ENCODE measurements around the gene CHRNB2.

Gene CHRNB2

GRCh38 chr1:154621875-154622274 is 54.3 kb downstream of the CHRNB2 start:
- Histone ChIP-seq H2BK15ac (ENCODE audit: low read length) (no peak overlapping the region), H3K36me3 (replicated peaks in 1 of 2; ENCODE audit: control insufficient read depth in 2 of 2, insufficient read depth in 2 of 2, low read length in 2 of 2) (peaks cover 2 to 46% of the 10 kb centered on the region in 2 donors)

GRCh38 chr1:154622503-154623039 is 55.0 kb downstream of the CHRNB2 start:
- no peak overlapping the region for H3K18ac ChIP-seq (ENCODE audit: low read length)
- no peak overlapping the region for H3K4ac ChIP-seq (ENCODE audit: low read length)
- H3K9me3 ChIP-seq (replicated peaks in 1 of 2; ENCODE audit: control insufficient read depth in 2 of 2, insufficient read depth in 1 of 2, low read depth in 1 of 2, low read length in 2 of 2), result no peaks in the 10 kb centered on the region
- peaks cover 3 to 4% of the 10 kb centered on the region in 2 donors for H3K4me1 ChIP-seq (ENCODE audit: control insufficient read depth in 2 of 2, insufficient read depth in 1 of 2, low read depth in 1 of 2, low read length in 2 of 2)
- no peak overlapping the region for H2BK15ac ChIP-seq (ENCODE audit: low read length)
- peaks cover 9% of the 10 kb centered on the region for H3K79me1 ChIP-seq (ENCODE audit: low read depth, low read length)
- no peak overlapping the region for H3K23ac ChIP-seq (ENCODE audit: low read depth, low read length, poor library complexity)
- no peak overlapping the region for H3K4me3 ChIP-seq (ENCODE audit: low read length in 2 of 2)
- no peak overlapping the region for H2BK12ac ChIP-seq (ENCODE audit: low read length)
- H4K91ac ChIP-seq (ENCODE audit: low read depth, low read length, poor library complexity), result no peak overlapping the region
- H3K4me2 ChIP-seq (ENCODE audit: insufficient read depth, low read length, poor library complexity, severe bottlenecking), result no peak overlapping the region
- no peak for DNase-seq (ENCODE audit: low spot score)
- no peak overlapping the region for H2AFZ ChIP-seq (ENCODE audit: low read length)
- H2BK120ac ChIP-seq (ENCODE audit: low read depth, low read length), result no peak overlapping the region
- H3K27ac ChIP-seq (replicated peaks; ENCODE audit: low read length), result no peak overlapping the region
- no peak overlapping the region for H3K14ac ChIP-seq (ENCODE audit: low read length)
- no peaks in the 10 kb centered on the region for H3K27me3 ChIP-seq (ENCODE audit: control insufficient read depth in 3 of 3, insufficient read depth in 3 of 3, low read depth in 1 of 3, low read length in 3 of 3)
- no peak overlapping the region for H4K8ac ChIP-seq (ENCODE audit: low read depth, low read length)
- no peak overlapping the region for H3K9ac ChIP-seq (ENCODE audit: low read depth, low read length, poor library complexity)
- H3K36me3 ChIP-seq (replicated peaks in 1 of 2; ENCODE audit: control insufficient read depth in 2 of 2, insufficient read depth in 2 of 2, low read length in 2 of 2), result peaks cover 2 to 46% of the 10 kb centered on the region in 2 donors
- no peak overlapping the region for H2BK5ac ChIP-seq (ENCODE audit: low read length)
- no peak overlapping the region for H2AK5ac ChIP-seq (ENCODE audit: low read depth, low read length)

More at GRCh38 chr1:154621875-154622274, 54.3 kb downstream of the CHRNB2 start:
- Histone ChIP-seq H3K23ac (ENCODE audit: low read depth, low read length, poor library complexity) (no peak overlapping the region), H4K91ac (ENCODE audit: low read depth, low read length, poor library complexity) (no peak overlapping the region), H2AK5ac (ENCODE audit: low read depth, low read length) (no peak overlapping the region), H3K4ac (ENCODE audit: low read length) (no peak overlapping the region), H3K27me3 (ENCODE audit: control insufficient read depth in 3 of 3, insufficient read depth in 3 of 3, low read depth in 1 of 3, low read length in 3 of 3) (no peaks in the 10 kb centered on the region), H2AFZ (ENCODE audit: low read length) (no peak overlapping the region), H2BK12ac (ENCODE audit: low read length) (no peak overlapping the region), H3K9me3 (replicated peaks in 1 of 2; ENCODE audit: control insufficient read depth in 2 of 2, insufficient read depth in 1 of 2, low read depth in 1 of 2, low read length in 2 of 2) (no peaks in the 10 kb centered on the region), H3K4me2 (ENCODE audit: insufficient read depth, low read length, poor library complexity, severe bottlenecking) (no peak overlapping the region), H3K4me1 (ENCODE audit: control insufficient read depth in 2 of 2, insufficient read depth in 1 of 2, low read depth in 1 of 2, low read length in 2 of 2) (peaks cover 3 to 4% of the 10 kb centered on the region in 2 donors), H4K8ac (ENCODE audit: low read depth, low read length) (no peak overlapping the region), H3K18ac (ENCODE audit: low read length) (no peak overlapping the region), H3K27ac (replicated peaks; ENCODE audit: low read length) (no peak overlapping the region), H3K14ac (ENCODE audit: low read length) (no peak overlapping the region), H3K4me3 (ENCODE audit: low read length in 2 of 2) (no peak overlapping the region), H3K79me1 (ENCODE audit: low read depth, low read length) (peaks cover 4% of the 10 kb centered on the region), H3K9ac (ENCODE audit: low read depth, low read length, poor library complexity) (no peak overlapping the region), H2BK120ac (ENCODE audit: low read depth, low read length) (no peak overlapping the region), H2BK5ac (ENCODE audit: low read length) (no peak overlapping the region)
- WGBS, 2 donors (ENCODE audit: extremely low coverage in 2 of 2, insufficient read length in 2 of 2, insufficient replicate concordance in 1 of 2), result no CpG with 5 or more reads among the region's 5 CpGs
- no peak for DNase-seq (ENCODE audit: low spot score)

GRCh38 chr1:154623358-154623757 is 55.8 kb downstream of the CHRNB2 start:
- WGBS, 2 donors (ENCODE audit: extremely low coverage in 2 of 2, insufficient read length in 2 of 2, insufficient replicate concordance in 1 of 2), result no CpG with 5 or more reads among the region's 3 CpGs
- no peak for DNase-seq (ENCODE audit: low spot score)

GRCh38 chr1:154624746-154625643 is 57.4 kb downstream of the CHRNB2 start:
- no peak overlapping the region for H4K8ac ChIP-seq (ENCODE audit: low read depth, low read length)
- no peak overlapping the region for H2BK15ac ChIP-seq (ENCODE audit: low read length)
- no peak overlapping the region for H3K14ac ChIP-seq (ENCODE audit: low read length)
- no peak overlapping the region for H3K4me3 ChIP-seq (ENCODE audit: low read length in 2 of 2)
- no peak overlapping the region for H3K18ac ChIP-seq (ENCODE audit: low read length)
- peaks cover 0 to 13% of the 10 kb centered on the region in 2 donors for H3K9me3 ChIP-seq (replicated peaks in 1 of 2; ENCODE audit: control insufficient read depth in 2 of 2, insufficient read depth in 1 of 2, low read depth in 1 of 2, low read length in 2 of 2)
- no peak overlapping the region for H3K23ac ChIP-seq (ENCODE audit: low read depth, low read length, poor library complexity)
- H2AFZ ChIP-seq (ENCODE audit: low read length), result no peak overlapping the region
- no peak overlapping the region for H3K27ac ChIP-seq (replicated peaks; ENCODE audit: low read length)
- no CpG with 5 or more reads among the region's 8 CpGs for WGBS, 2 donors (ENCODE audit: extremely low coverage in 2 of 2, insufficient read length in 2 of 2, insufficient replicate concordance in 1 of 2)
- H3K9ac ChIP-seq (ENCODE audit: low read depth, low read length, poor library complexity), result no peak overlapping the region
- no peak overlapping the region for H3K4me2 ChIP-seq (ENCODE audit: insufficient read depth, low read length, poor library complexity, severe bottlenecking)
- peaks cover 3 to 4% of the 10 kb centered on the region in 2 donors for H3K4me1 ChIP-seq (ENCODE audit: control insufficient read depth in 2 of 2, insufficient read depth in 1 of 2, low read depth in 1 of 2, low read length in 2 of 2)
- H2BK12ac ChIP-seq (ENCODE audit: low read length), result no peak overlapping the region
- H3K4ac ChIP-seq (ENCODE audit: low read length), result no peak overlapping the region
- H2BK5ac ChIP-seq (ENCODE audit: low read length), result no peak overlapping the region
- peaks cover 10% of the 10 kb centered on the region for H3K79me1 ChIP-seq (ENCODE audit: low read depth, low read length)
- H2BK120ac ChIP-seq (ENCODE audit: low read depth, low read length), result no peak overlapping the region
- no peak overlapping the region for H2AK5ac ChIP-seq (ENCODE audit: low read depth, low read length)
- DNase-seq (ENCODE audit: low spot score), result no peak
- peaks cover 2 to 33% of the 10 kb centered on the region in 2 donors for H3K36me3 ChIP-seq (replicated peaks in 1 of 2; ENCODE audit: control insufficient read depth in 2 of 2, insufficient read depth in 2 of 2, low read length in 2 of 2)
- no peaks in the 10 kb centered on the region for H3K27me3 ChIP-seq (ENCODE audit: control insufficient read depth in 3 of 3, insufficient read depth in 3 of 3, low read depth in 1 of 3, low read length in 3 of 3)
- no peak overlapping the region for H4K91ac ChIP-seq (ENCODE audit: low read depth, low read length, poor library complexity)

More at GRCh38 chr1:154623358-154623757, 55.8 kb downstream of the CHRNB2 start:
- H3K79me1 ChIP-seq (ENCODE audit: low read depth, low read length), result peaks cover 10% of the 10 kb centered on the region
- peaks cover 2 to 44% of the 10 kb centered on the region in 2 donors for H3K36me3 ChIP-seq (replicated peaks in 1 of 2; ENCODE audit: control insufficient read depth in 2 of 2, insufficient read depth in 2 of 2, low read length in 2 of 2)
- H2BK5ac ChIP-seq (ENCODE audit: low read length), result no peak overlapping the region
- no peak overlapping the region for H2BK15ac ChIP-seq (ENCODE audit: low read length)
- H2BK120ac ChIP-seq (ENCODE audit: low read depth, low read length), result no peak overlapping the region
- H4K91ac ChIP-seq (ENCODE audit: low read depth, low read length, poor library complexity), result no peak overlapping the region
- H3K4me3 ChIP-seq (ENCODE audit: low read length in 2 of 2), result no peak overlapping the region
- H3K27me3 ChIP-seq (ENCODE audit: control insufficient read depth in 3 of 3, insufficient read depth in 3 of 3, low read depth in 1 of 3, low read length in 3 of 3), result no peaks in the 10 kb centered on the region
- no peak overlapping the region for H3K4me2 ChIP-seq (ENCODE audit: insufficient read depth, low read length, poor library complexity, severe bottlenecking)
- no peak overlapping the region for H4K8ac ChIP-seq (ENCODE audit: low read depth, low read length)
- H3K18ac ChIP-seq (ENCODE audit: low read length), result no peak overlapping the region
- H2AK5ac ChIP-seq (ENCODE audit: low read depth, low read length), result no peak overlapping the region
- no peak overlapping the region for H3K27ac ChIP-seq (replicated peaks; ENCODE audit: low read length)
- H3K9me3 ChIP-seq (replicated peaks in 1 of 2; ENCODE audit: control insufficient read depth in 2 of 2, insufficient read depth in 1 of 2, low read depth in 1 of 2, low read length in 2 of 2), result no peaks in the 10 kb centered on the region
- H2BK12ac ChIP-seq (ENCODE audit: low read length), result no peak overlapping the region
- H3K4me1 ChIP-seq (ENCODE audit: control insufficient read depth in 2 of 2, insufficient read depth in 1 of 2, low read depth in 1 of 2, low read length in 2 of 2), result peaks cover 3 to 4% of the 10 kb centered on the region in 2 donors
- no peak overlapping the region for H3K9ac ChIP-seq (ENCODE audit: low read depth, low read length, poor library complexity)
- H2AFZ ChIP-seq (ENCODE audit: low read length), result no peak overlapping the region
- no peak overlapping the region for H3K23ac ChIP-seq (ENCODE audit: low read depth, low read length, poor library complexity)
- peak overlapping the region; percentile 56 for H3K14ac ChIP-seq (ENCODE audit: low read length)
- H3K4ac ChIP-seq (ENCODE audit: low read length), result no peak overlapping the region

Data from neuronal stem cell (in vitro differentiated cells).